OCI-LY1 (cell line): Measurements from ENCODE around the gene PLPPR3.

Source experiments
- CTCF ChIP-seq: fragments of 200-600 bp; sonication (generic), shearing (Covaris generic); IDR thresholded peaks from 2 replicates; pipeline ENCODE4 v1.5.1; 2017; ENCODE audit warnings: mild to moderate bottlenecking, antibody characterized with exemption, low read length, moderate library complexity, mixed read lengths
- EZH2 ChIP-seq: fragments of 200-600 bp; sonication (generic), shearing (Covaris generic); IDR thresholded peaks from 2 replicates; pipeline ENCODE4 v1.8.0; 2017; ENCODE audit warnings: borderline replicate concordance, mixed run types, mild to moderate bottlenecking, antibody characterized with exemption, low read length, moderate library complexity, mixed read lengths

GRCh38 chr19:780935-781334 is 40.8 kb downstream of the PLPPR3 start:
- TF ChIP-seq CTCF (no peak), EZH2 (no peak)
